ENCODE measurements around the gene SLC35B2. TPM values are rescaled to one million over a fixed set of nuclear protein-coding genes. Genes with fewer than 3 reads are reported as not detected.

The SLC35B2 gene
- total RNA-seq, 2 donors from 2014 or later: 13.9 to 16.9 TPM

DNA sequence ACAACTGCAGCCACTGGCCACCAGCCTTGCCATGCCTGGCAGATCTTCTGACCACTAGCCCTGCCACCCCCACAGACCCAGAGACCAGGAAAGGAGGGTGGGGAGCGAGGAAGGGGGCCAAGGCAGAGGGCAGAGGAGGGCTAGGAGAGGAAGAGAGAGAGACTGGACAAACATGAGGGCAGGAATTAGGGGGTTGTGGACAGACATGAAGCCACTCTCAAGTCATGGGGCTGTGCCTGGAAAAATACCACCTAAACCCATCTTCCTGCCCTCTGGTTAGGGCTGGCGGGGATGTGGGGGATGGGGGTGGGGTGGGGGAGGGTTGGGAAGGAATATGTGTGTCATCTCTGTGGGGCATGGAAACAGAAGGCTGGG, 35.4 kb downstream of the SLC35B2 start:
- H3K27ac Mint-ChIP-seq: no peak overlapping the region
- H3K36me3 Mint-ChIP-seq (ENCODE audit: insufficient read depth in 2 of 2): peaks cover 0 to 1% of the 10 kb centered on the region in 2 donors
- DNase-seq: no peak
- no peaks in the 10 kb centered on the region for H3K27me3 Mint-ChIP-seq (ENCODE audit: low read depth)
- no peaks in the 10 kb centered on the region for H3K9me3 Mint-ChIP-seq
- peak overlapping the region in 1 of 2 donors; percentile 35 for H3K4me3 Mint-ChIP-seq
- H3K4me1 Mint-ChIP-seq (ENCODE audit: low read depth): peaks cover 53% of the 10 kb centered on the region
- ATAC-seq (replicated peaks in 1 of 2): no peak

DNA sequence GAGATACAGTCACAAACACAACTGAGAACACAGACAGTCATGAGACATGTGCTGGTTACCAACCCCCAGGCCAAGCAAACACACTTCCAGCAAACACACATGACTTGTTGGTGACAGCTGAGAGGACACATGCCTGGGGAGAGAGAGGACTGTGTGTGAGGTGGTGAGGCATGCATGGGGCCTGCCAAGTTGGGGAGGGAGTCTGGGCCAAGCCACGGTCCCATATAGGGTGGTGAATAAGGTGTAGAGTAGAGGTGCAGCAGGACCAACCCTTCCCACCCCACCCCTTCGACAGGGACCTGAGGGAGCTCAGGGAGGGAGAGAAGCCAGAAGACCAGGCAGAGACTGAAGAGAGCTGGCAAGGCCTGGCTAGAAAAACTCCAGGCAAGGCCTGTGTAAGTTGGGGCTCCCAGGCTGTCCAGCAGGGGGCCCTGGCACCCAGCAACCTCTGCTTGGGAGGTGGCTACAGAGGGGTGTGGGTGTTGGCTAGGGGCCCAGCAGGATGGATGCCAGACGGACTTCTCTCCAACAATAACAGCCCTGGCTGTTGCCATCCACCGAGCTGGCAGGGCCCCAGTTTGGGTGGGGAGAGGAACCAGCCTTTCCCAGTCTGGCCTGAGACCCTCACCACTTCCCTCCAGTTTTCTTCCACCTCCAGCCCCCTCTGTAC, 35.9 kb downstream of the SLC35B2 start:
- no peak overlapping the region for H3K27ac Mint-ChIP-seq
- peak; percentile 85 to 86 for DNase-seq

DNA sequence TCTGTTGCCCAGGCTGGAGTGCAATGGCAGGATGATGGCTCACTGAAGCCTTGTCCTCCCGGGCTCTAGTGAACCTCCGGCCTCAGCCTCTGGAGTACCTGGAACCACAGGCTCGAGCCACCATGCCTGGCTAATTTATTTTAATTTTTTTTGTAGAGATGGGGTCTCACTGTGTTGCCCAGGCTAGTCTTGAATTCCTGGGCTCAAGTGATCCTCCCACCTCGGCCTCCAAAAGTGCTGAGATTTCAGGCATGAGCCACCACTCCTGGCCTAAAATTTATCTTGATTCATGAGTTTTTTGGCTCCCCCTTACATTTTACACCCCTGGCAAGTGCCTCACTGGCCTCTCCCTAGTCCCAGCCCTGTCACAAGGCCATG, 36.4 kb downstream of the SLC35B2 start:
- no peak for DNase-seq

More for the DNA sequence above, 35.9 kb downstream of the SLC35B2 start:
- peak overlapping the region; percentile 35 to 39 for H3K4me3 Mint-ChIP-seq
- peak; percentile 70 for ATAC-seq (replicated peaks in 1 of 2)
- H3K27me3 Mint-ChIP-seq (ENCODE audit: low read depth): no peaks in the 10 kb centered on the region
- H3K9me3 Mint-ChIP-seq: no peaks in the 10 kb centered on the region
- peaks cover 52% of the 10 kb centered on the region for H3K4me1 Mint-ChIP-seq (ENCODE audit: low read depth)
- peaks cover 0 to 1% of the 10 kb centered on the region in 2 donors for H3K36me3 Mint-ChIP-seq (ENCODE audit: insufficient read depth in 2 of 2)

DNA sequence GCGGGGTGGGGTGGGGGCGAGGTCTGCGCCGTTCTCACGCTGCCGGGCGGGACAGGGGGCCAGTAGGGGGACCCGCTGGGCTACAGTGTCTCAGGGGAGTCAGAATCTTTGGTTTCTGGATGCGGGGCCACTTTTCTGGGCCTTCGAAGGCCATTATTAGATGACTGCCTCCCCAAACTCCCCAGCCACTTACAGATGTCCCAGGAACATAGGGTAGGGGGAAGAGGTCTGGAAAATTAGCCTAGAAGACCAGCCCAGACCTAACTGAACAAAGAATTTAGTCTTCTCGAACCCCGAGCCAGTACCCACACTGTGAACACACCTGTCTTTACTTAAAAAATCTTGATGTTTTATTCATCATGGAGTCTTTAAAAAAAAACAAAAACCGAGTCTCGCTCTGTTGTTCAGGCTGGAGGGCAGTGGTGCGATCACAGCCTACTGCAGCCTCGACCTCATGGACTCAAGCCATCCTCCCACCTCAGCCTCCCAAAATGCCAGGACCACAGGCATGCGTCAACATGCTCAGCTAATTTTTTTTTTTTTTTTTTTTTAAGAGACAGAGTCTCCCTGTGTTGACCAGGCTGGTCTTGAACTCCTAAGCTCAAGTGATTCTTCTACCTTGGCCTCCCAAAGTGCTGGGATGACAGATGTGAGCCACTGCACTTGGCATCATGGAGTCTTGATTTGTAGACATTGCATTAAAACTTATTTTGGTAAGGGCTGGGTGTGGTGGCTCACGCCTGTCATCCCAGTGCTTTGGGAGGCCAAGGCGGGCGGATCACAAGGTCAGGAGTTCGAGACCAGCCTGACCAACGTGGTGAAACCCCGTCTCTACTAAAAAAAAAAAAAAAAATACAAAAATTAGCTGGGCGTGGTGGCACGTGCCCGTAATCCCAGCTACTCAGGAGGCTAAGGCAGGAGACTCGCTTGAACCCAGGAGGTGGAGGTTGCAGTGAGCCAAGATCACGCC, 37.2 kb downstream of the SLC35B2 start:
- DNase-seq (no peak), ATAC-seq (replicated peaks in 1 of 2) (peak in 1 of 2 donors; percentile 4)
- Mint-ChIP-seq H3K27ac (no peak overlapping the region), H3K36me3 (ENCODE audit: insufficient read depth in 2 of 2) (no peaks in the 10 kb centered on the region), H3K4me1 (ENCODE audit: low read depth) (peaks cover 40% of the 10 kb centered on the region), H3K4me3 (peak overlapping the region; percentile 10 to 77), H3K9me3 (no peaks in the 10 kb centered on the region), H3K27me3 (ENCODE audit: low read depth) (no peaks in the 10 kb centered on the region)

More for the DNA sequence above, 36.4 kb downstream of the SLC35B2 start:
- H3K4me3 Mint-ChIP-seq: peak overlapping the region in 1 of 2 donors; percentile 39
- peaks cover 0 to 1% of the 10 kb centered on the region in 2 donors for H3K36me3 Mint-ChIP-seq (ENCODE audit: insufficient read depth in 2 of 2)
- H3K9me3 Mint-ChIP-seq: no peaks in the 10 kb centered on the region
- ATAC-seq (replicated peaks in 1 of 2): no peak
- no peaks in the 10 kb centered on the region for H3K27me3 Mint-ChIP-seq (ENCODE audit: low read depth)
- H3K4me1 Mint-ChIP-seq (ENCODE audit: low read depth): peaks cover 46% of the 10 kb centered on the region
- no peak overlapping the region for H3K27ac Mint-ChIP-seq

DNA sequence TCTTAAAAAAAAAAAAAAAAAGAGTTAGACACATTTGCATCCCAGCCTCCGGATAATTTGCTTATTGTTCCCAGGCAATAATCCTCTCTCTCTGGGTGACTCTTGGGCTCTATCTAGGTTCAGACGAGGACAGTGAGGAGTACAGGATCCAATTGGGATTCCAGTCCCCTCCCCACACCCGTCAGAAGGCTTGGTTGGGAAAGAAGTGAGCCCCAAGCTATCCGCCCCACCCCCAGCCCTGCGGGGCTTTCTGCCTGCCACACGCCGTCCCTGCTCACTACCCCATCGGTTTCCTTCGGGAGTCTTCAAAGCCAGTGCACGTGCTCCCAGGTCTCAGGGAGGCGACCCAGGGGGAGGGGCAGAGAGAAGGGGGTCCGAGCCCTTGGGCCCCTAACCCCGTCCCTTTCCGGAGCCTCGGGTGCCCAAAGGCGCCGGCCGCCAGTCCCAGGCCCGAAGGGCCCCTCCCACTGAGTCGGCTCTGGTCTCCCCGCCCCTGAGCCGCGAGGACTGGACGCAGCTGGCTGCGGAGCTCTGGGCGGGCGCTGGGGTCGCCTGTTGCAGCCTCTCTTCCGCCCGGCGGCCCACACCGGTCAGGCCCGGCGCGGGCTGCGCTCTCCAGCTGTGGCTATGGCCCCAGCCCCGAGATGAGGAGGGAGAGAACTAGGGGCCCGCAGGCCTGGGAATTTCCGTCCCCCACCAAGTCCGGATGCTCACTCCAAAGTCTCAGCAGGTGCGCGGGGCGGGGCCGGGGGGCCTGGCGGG, 38.1 kb downstream of the SLC35B2 start:
- H3K36me3 Mint-ChIP-seq (ENCODE audit: insufficient read depth in 2 of 2): no peaks in the 10 kb centered on the region
- H3K9me3 Mint-ChIP-seq: no peaks in the 10 kb centered on the region
- peak; percentile 27 to 39 for ATAC-seq (replicated peaks in 1 of 2)
- no peak overlapping the region for H3K27ac Mint-ChIP-seq
- H3K27me3 Mint-ChIP-seq (ENCODE audit: low read depth): peaks cover 3% of the 10 kb centered on the region
- H3K4me1 Mint-ChIP-seq (ENCODE audit: low read depth): peaks cover 31% of the 10 kb centered on the region
- DNase-seq: peak; percentile 51 to 63
- H3K4me3 Mint-ChIP-seq: peak overlapping the region; percentile 68 to 77

DNA sequence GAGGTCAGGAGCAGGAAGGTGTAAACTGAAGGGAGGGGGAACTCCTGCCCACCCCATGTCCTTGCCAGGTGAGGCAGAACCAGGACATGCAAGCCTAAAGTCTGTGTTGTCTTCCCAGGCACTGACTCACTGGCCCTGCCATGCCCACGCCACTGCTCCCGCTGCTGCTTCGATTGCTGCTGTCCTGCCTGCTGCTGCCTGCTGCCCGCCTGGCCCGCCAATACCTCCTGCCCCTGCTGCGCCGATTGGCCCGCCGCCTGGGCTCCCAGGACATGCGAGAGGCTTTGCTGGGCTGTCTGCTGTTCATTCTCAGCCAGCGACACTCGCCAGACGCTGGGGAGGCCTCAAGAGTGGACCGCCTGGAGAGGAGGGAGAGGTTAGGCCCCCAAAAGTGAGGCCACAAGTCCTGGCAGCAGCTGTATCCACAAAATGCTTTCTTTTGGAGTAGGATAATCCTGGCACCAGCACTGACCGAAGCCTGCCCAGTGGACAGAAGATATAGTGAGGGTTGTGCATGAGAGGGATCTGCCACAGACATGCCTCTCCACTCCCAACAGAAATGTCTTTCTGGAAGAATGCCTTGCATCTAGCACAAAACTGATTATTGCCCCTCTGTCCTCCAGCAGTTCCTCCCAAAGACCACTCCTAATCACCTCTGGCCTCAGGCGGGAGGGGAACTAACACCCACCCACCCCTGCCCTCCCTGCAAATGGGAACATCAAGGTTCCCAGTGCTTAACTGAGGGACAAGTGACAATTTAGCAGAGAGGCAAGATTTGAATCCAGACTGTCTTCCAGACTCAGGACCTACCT, 39.8 kb downstream of the SLC35B2 start:
- no peak for ATAC-seq (replicated peaks in 1 of 2)

DNA sequence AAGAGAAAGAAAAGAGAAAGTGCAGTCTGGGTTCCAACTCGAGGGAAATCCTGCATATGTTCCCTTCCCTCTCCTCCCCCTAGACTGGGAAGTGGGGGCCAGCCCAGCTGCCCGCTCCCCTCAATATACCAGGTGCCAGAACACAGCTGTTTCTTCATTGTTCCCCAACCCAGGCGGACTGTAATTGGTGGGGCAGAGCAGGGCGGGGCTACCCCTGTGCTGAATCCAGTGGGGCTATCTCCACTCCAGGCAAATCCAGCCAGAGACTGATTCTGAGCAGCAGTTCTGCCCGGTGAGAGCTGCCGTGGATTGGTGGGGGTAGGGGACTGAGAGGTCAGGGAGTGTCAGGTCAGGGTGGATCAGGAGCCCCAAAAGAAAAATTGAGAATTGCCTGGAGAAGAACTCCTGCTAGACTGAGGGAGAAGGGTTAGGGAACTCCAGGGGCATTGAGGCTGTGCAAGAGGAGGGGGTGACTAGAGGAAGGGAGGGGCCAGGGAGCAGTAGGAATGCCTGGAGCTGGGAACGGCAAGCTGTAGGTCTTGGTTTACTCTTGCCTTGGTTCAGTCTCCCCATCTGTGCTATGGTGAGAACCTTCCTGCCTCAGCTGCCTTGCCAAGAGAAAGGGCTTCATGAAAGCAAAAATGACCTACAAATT, 40.5 kb downstream of the SLC35B2 start, which contains the start of gene MYMX:
TSS of gene MYMX (plus strand) at position 250 of the 655 bp plus-strand sequence. CDS start 546 bp downstream, outside the sequence.
- Mint-ChIP-seq H3K27ac (no peak within 1 kb of the TSS), H3K27me3 (ENCODE audit: low read depth) (peaks cover 7% of the 10 kb centered on the region), H3K9me3 (no peaks in the 10 kb centered on the region), H3K36me3 (ENCODE audit: insufficient read depth in 2 of 2) (no peaks in the 10 kb centered on the region), H3K4me1 (ENCODE audit: low read depth) (peaks cover 14% of the 10 kb centered on the region), H3K4me3 (peak within 1 kb of the TSS in 1 of 2 donors; percentile 6)
- DNase-seq: no peak
- ATAC-seq (replicated peaks in 1 of 2): no peak

More for the DNA sequence above, 39.8 kb downstream of the SLC35B2 start:
- Mint-ChIP-seq H3K27me3 (ENCODE audit: low read depth) (peaks cover 7% of the 10 kb centered on the region), H3K4me3 (no peak overlapping the region), H3K36me3 (ENCODE audit: insufficient read depth in 2 of 2) (no peaks in the 10 kb centered on the region), H3K9me3 (no peaks in the 10 kb centered on the region), H3K4me1 (ENCODE audit: low read depth) (peaks cover 21% of the 10 kb centered on the region), H3K27ac (no peak overlapping the region)
- DNase-seq: no peak

DNA sequence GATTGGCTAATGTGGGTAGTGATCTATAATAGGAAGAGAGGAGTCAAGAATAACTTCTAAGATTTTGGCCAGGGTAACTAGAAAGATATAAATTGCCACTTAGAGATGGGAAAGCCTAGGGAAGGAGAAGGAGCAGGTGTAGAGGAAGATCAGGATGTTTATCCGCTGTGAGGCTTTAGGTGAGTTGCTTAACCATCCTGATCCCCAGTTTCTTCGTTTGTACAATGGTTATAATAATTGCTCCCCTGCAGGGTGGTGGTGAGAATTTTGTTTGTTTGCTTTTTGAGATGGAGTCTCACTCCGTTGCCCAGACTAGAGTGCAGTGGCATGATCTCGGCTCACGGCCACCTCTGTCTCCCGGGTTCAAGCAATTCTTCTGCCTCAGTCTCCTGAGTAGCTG, 43.0 kb downstream of the SLC35B2 start:
- Mint-ChIP-seq H3K9me3 (no peaks in the 10 kb centered on the region), H3K27me3 (ENCODE audit: low read depth) (peaks cover 7% of the 10 kb centered on the region), H3K4me1 (ENCODE audit: low read depth) (peaks cover 4% of the 10 kb centered on the region), H3K4me3 (no peak overlapping the region), H3K27ac (no peak overlapping the region), H3K36me3 (ENCODE audit: insufficient read depth in 2 of 2) (no peaks in the 10 kb centered on the region)
- ATAC-seq (replicated peaks in 1 of 2) (no peak), DNase-seq (no peak)

DNA sequence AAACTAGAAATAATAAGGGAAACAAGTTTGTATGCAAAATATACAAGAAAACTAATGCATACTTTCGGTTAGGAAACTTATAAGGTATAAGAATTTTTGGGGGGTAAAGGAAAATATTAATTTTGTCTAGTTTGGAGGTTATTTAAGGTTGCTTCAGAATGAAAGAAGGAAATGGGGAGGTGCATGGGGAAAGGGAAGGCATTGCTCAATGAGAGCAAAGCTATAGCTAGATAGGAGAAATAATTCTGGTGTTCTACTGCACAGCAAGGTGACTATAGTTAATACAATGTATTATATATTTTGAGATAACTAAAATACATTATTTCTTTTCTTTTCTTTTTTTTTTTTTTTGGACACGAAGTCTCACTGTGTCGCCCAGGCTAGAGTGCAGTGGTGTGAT, 46.0 kb downstream of the SLC35B2 start:
- ATAC-seq (replicated peaks in 1 of 2) (no peak), DNase-seq (no peak)
- no peaks in the 10 kb centered on the region for H3K4me1 Mint-ChIP-seq (ENCODE audit: low read depth)
- no peak overlapping the region for H3K27ac Mint-ChIP-seq
- H3K27me3 Mint-ChIP-seq (ENCODE audit: low read depth): peaks cover 19% of the 10 kb centered on the region
- H3K9me3 Mint-ChIP-seq: no peaks in the 10 kb centered on the region
- H3K36me3 Mint-ChIP-seq (ENCODE audit: insufficient read depth in 2 of 2): no peaks in the 10 kb centered on the region
- no peak overlapping the region for H3K4me3 Mint-ChIP-seq

DNA sequence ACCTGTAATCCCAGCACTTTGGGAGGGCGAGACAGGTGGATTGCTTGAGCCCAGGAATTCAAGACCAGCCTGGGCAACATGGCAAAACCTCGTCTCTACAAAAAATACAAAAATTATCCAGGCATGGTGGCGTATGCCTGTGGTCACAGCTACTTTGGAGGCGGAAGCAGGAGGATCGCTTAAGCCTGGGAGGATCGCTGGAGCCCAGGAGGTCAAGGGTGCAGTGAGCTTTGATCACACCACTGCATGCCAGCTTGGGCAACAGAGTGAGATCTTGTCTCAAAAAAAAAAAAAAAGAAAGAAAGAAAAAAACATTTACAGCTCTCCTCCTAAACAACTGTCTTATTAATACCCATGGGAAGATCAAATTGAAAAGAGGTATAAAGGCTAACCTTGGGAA, 49.4 kb downstream of the SLC35B2 start:
- no peak for DNase-seq
- Mint-ChIP-seq H3K4me1 (ENCODE audit: low read depth) (no peaks in the 10 kb centered on the region), H3K36me3 (ENCODE audit: insufficient read depth in 2 of 2) (no peaks in the 10 kb centered on the region), H3K4me3 (no peak overlapping the region), H3K27ac (no peak overlapping the region), H3K27me3 (ENCODE audit: low read depth) (peaks cover 11% of the 10 kb centered on the region), H3K9me3 (no peaks in the 10 kb centered on the region)
- no peak for ATAC-seq (replicated peaks in 1 of 2)

All from activated T-cell treated with anti-CD3 and anti-CD28 coated beads, Interleukin-2, amount 50 U/mL, for 72 hours (primary cell).